Lung (tissue), 12 donors: ENCODE results near the gene LATS2. TPM values are rescaled to one million over a fixed set of nuclear protein-coding genes. Genes with fewer than 3 reads are reported as not detected.

Experiments used
- ATAC-seq: fragments of 200-7000 bp; cut with Tn5 transposase; one replicate; pipeline ENCODE4 v1.9.1; 2020; ENCODE audit warnings: moderate number of reproducible peaks; ENCODE audit not compliant: insufficient read depth, low FRiP score
- DNase-seq, 3 donors: peaks; one replicate each; pipeline ENCODE4 v3.0.0-alpha.2; 2013 to 2017
- H3K27ac ChIP-seq, 2 donors: one replicate each; pipeline ENCODE4 v1.5.1; 2013; ENCODE audit warnings: mild to moderate bottlenecking in 2 of 2, moderate library complexity in 2 of 2, control low read depth in 1 of 2, inconsistent platforms in 1 of 2, low read depth in 1 of 2, low read length in 1 of 2
- H3K27me3 ChIP-seq, 3 donors: one replicate each; pipeline ENCODE4 v1.5.1; 2013; ENCODE audit warnings: low read length in 2 of 3; ENCODE audit not compliant: control insufficient read depth in 3 of 3, insufficient read depth in 3 of 3
- H3K36me3 ChIP-seq, 4 donors: one replicate each; pipeline ENCODE4 v1.5.1; 2013; ENCODE audit warnings: low read length in 4 of 4, mild to moderate bottlenecking in 1 of 4, moderate library complexity in 1 of 4; ENCODE audit not compliant: control insufficient read depth in 4 of 4, insufficient read depth in 4 of 4
- H3K4me1 ChIP-seq, 5 donors: one replicate each; pipeline ENCODE4 v1.5.1; 2013; ENCODE audit warnings: low read length in 5 of 5, mild to moderate bottlenecking in 2 of 5, moderate library complexity in 1 of 5; ENCODE audit not compliant: control insufficient read depth in 5 of 5, insufficient read depth in 5 of 5
- H3K4me3 ChIP-seq: one replicate; pipeline ENCODE4 v1.5.1; 2013; ENCODE audit warnings: mild to moderate bottlenecking, control low read depth, moderate library complexity
- H3K9ac ChIP-seq, 2 donors: one replicate each; pipeline ENCODE4 v1.5.1; 2013; ENCODE audit warnings: low read length in 2 of 2, control low read depth in 1 of 2; ENCODE audit not compliant: insufficient read depth in 1 of 2
- H3K9me3 ChIP-seq, 4 donors: one replicate each; pipeline ENCODE4 v1.5.1; 2013; ENCODE audit warnings: low read length in 3 of 4, mild to moderate bottlenecking in 1 of 4, moderate library complexity in 1 of 4; ENCODE audit not compliant: control insufficient read depth in 4 of 4, insufficient read depth in 3 of 4
- WGBS, 2 donors: extraction: QIAGEN DNeasy Blood & Tissue Kit; methylation state at CpG; one replicate each; pipeline ENCODE4 v1.1.7; 2013; 5-methylcytosine and 5-hydroxymethylcytosine counted together
- polyA plus RNA-seq, 2 donors: library from polyadenylated mRNA; stranded (reverse); fragments of 200-250 nt; gene quantifications; one replicate each; pipeline ENCODE4 v1.2.1, GENCODE V29; 2013
- total RNA-seq, 2 donors: library from RNA; depleted of rRNA in 1 of 2; stranded (reverse); fragments of >200 nt in 1 of 2; gene quantifications; one replicate each; pipeline ENCODE4 v1.2.1, GENCODE V29; 2014 to 2021
- TF ChIP-seq, protein P1 (sequence below): IDR thresholded peaks from 2 replicates; pipeline ENCODE4 v1.5.1; 2012; ENCODE audit warnings: mild to moderate bottlenecking; ENCODE audit errors: control extremely low read depth, extremely low read depth
- donor health status: control.
- donor health status: control.
- donor health status: Bipolar disorder and iron deficiency.
- donor health status: healthy.
- donor health status: DM: yes; HTN: yes; CAD: no.

Gene LATS2
- total and polyA plus RNA-seq, 4 donors = 7.7 to 37.5 (median 21.3) TPM

DNA sequence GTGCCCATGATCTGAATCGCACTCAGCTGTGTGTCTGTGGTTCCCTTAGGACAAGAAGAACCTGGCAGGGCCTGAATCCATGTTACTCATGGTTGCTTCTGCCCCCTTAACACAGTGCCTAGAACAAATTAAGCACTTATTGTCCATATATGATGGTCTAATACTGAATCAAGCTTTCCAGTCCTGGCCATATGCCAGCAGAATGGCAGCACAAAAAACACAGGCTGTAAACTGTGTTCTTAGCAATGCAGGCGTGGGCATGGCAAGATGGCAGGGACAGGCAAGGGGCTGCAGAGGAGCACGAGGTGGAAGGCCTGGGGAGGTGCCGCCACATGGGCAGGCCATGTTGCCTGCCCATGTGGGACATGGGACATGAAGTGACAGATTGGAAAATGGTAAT is 68.2 kb downstream of the LATS2 start:
- DNase-seq = no peak
- Histone ChIP-seq H3K4me1 (peaks cover 0 to 19% (median 8%) of the 10 kb centered on the region in 5 donors), H3K9me3 (peaks cover 0 to 3% (median 0%) of the 10 kb centered on the region in 4 donors), H3K27me3 (no peaks in the 10 kb centered on the region), H3K4me3 (no peak overlapping the region), H3K36me3 (peaks cover 8 to 36% (median 13%) of the 10 kb centered on the region in 4 donors), H3K9ac (no peak overlapping the region), H3K27ac (no peak overlapping the region)
- no peak for ATAC-seq
- 92 to 93% methylated on average over 4 of the region's 4 CpGs for WGBS, 2 donors
- TF ChIP-seq, protein P1, sequence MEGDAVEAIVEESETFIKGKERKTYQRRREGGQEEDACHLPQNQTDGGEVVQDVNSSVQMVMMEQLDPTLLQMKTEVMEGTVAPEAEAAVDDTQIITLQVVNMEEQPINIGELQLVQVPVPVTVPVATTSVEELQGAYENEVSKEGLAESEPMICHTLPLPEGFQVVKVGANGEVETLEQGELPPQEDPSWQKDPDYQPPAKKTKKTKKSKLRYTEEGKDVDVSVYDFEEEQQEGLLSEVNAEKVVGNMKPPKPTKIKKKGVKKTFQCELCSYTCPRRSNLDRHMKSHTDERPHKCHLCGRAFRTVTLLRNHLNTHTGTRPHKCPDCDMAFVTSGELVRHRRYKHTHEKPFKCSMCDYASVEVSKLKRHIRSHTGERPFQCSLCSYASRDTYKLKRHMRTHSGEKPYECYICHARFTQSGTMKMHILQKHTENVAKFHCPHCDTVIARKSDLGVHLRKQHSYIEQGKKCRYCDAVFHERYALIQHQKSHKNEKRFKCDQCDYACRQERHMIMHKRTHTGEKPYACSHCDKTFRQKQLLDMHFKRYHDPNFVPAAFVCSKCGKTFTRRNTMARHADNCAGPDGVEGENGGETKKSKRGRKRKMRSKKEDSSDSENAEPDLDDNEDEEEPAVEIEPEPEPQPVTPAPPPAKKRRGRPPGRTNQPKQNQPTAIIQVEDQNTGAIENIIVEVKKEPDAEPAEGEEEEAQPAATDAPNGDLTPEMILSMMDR = no peak

DNA sequence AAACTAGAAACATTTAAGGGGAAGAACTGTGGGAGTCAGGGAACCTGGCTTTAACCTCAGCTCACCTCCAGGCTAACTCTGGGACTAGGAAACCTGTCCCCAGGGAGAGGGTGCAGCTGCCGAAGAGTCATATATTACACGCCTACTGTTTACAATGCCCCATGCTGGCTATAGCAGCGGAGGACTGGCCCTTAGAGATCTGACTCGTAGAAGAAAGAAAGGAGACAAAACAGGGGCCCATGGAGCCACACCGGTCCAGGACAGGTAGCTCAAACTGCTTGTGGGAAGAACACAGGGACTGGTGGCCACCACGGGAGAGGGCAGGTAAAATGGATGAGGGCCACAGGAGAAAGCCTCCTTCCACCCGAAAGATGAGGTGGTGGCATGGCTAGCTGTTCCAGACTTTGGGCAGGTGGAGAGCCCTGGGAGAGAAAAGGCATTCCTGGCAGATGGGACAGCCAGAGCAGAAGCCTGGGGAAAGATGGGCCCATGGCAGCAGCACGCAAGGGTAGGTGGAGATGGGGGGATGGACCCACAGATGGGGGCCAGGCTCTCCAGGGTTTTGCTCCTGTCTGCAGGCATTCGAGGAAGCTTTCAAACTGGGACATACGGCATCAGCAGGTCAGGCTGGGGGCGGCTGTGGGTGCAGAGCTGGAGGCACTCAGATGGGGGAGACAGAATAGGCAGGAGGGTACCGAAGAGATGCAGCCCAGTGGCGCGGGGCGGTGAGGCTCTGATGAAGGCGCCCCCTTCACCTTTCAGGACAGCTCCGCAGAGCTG is 69.5 kb downstream of the LATS2 start:
- WGBS, 2 donors = 91 to 96% methylated on average over 16 to 17 of the region's 17 CpGs
- Histone ChIP-seq H3K4me1 (peaks cover 0 to 27% (median 7%) of the 10 kb centered on the region in 5 donors), H3K9ac (no peak overlapping the region), H3K36me3 (peaks cover 12 to 44% (median 20%) of the 10 kb centered on the region in 4 donors), H3K27me3 (no peaks in the 10 kb centered on the region), H3K9me3 (peaks cover 0 to 3% (median 0%) of the 10 kb centered on the region in 4 donors), H3K4me3 (no peak overlapping the region), H3K27ac (no peak overlapping the region)
- ATAC-seq = no peak
- no peak for DNase-seq
- TF ChIP-seq, protein P1 = no peak

GRCh38 chr13:20990910-20991525 is 70.4 kb downstream of the LATS2 start:
- Histone ChIP-seq H3K9ac (no peak overlapping the region), H3K27me3 (no peaks in the 10 kb centered on the region), H3K4me1 (peaks cover 0 to 27% (median 4%) of the 10 kb centered on the region in 5 donors), H3K9me3 (peaks cover 0 to 3% (median 0%) of the 10 kb centered on the region in 4 donors), H3K36me3 (peaks cover 18 to 46% (median 22%) of the 10 kb centered on the region in 4 donors), H3K4me3 (no peak overlapping the region), H3K27ac (no peak overlapping the region)
- WGBS, 2 donors = 94 to 96% methylated on average over 14 of the region's 14 CpGs
- TF ChIP-seq, protein P1 = no peak
- no peak for ATAC-seq
- no peak for DNase-seq
